ENCODE results near the gene GPR18.

DNA sequence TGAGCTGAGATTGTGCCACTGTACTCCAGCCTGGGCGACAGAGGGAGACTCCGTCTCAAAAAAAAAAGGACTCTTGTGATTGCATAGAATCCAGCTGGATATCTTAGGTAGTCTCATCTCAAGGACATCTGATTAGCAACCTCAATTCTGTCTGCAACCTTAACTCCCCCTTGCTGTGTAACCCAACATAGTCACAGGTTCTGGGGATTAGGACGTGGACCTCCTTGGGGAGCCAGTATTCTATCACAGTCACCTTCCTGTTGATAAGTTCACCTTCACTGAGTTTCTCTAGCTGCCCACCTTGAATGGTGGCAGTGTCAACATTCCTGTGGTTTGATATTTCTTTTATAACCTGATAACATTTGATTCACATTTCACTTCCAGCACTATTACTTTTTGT is 27.2 kb downstream of the GPR18 start:
- TF ChIP-seq CTCF (IDR thresholded peaks at IDR 0.05), result no peak
- no peak for TF ChIP-seq POLR2A (IDR thresholded peaks at IDR 0.05)

Measured in uterus (tissue), 2 donors.